ENCODE results near the gene EPHB6.

- TF ChIP-seq CTCF (IDR thresholded peaks at IDR 0.05; ENCODE audit: poor library complexity, severe bottlenecking) (no peak), EP300 (conservative IDR thresholded peaks at IDR 0.05; ENCODE audit: poor library complexity, severe bottlenecking) (no peak), TAF1 (IDR thresholded peaks at IDR 0.05; ENCODE audit: low read depth) (no peak), MXI1 (conservative IDR thresholded peaks at IDR 0.05; ENCODE audit: poor library complexity, severe bottlenecking) (no peak)
These were observed 3.6 kb upstream of the EPHB6 start for GRCh38 chr7:142851269-142851668.

Measured in neural cell (in vitro differentiated cells).